ENCODE measurements around the gene LAMA3.

The LAMA3 gene

GRCh38 chr18:23716966-23717365 lies 27.7 kb downstream of the LAMA3 start:
- H3K4me3 ChIP-seq (ENCODE audit: low read depth, low read length), result no peak overlapping the region
- no peak for TF ChIP-seq CTCF (IDR thresholded peaks at IDR 0.05; ENCODE audit: low read depth, low read length, missing control alignments)
- no peak for DNase-seq (ENCODE audit: low read depth)
- in situ Hi-C loops (cut with HindIII; ENCODE audit: low sequenced_read_pairs), result no loop called here

- in situ Hi-C loops (cut with HindIII; ENCODE audit: low sequenced_read_pairs), result no loop called here
- H3K4me3 ChIP-seq (ENCODE audit: low read depth, low read length), result no peak overlapping the region
- peak; percentile 47 for DNase-seq (ENCODE audit: low read depth)
- TF ChIP-seq CTCF (IDR thresholded peaks at IDR 0.05; ENCODE audit: low read depth, low read length, missing control alignments), result no peak
These were observed 29.0 kb downstream of the LAMA3 start for GRCh38 chr18:23718243-23718720.

- in situ Hi-C loops (cut with HindIII; ENCODE audit: low sequenced_read_pairs), result no loop called here
- no peak for DNase-seq (ENCODE audit: low read depth)
- no peak for TF ChIP-seq CTCF (IDR thresholded peaks at IDR 0.05; ENCODE audit: low read depth, low read length, missing control alignments)
- H3K4me3 ChIP-seq (ENCODE audit: low read depth, low read length), result no peak overlapping the region
These were observed 29.5 kb downstream of the LAMA3 start for GRCh38 chr18:23718731-23719130.

- no peak for TF ChIP-seq CTCF (IDR thresholded peaks at IDR 0.05; ENCODE audit: low read depth, low read length, missing control alignments)
- no peak overlapping the region for H3K4me3 ChIP-seq (ENCODE audit: low read depth, low read length)
- peak; percentile 90 for DNase-seq (ENCODE audit: low read depth)
- in situ Hi-C loops (cut with HindIII; ENCODE audit: low sequenced_read_pairs), result no loop called here
These were observed 30.5 kb downstream of the LAMA3 start for GRCh38 chr18:23719634-23720201.

GRCh38 chr18:23721696-23722480 lies 32.6 kb downstream of the LAMA3 start:
- TF ChIP-seq CTCF (IDR thresholded peaks at IDR 0.05; ENCODE audit: low read depth, low read length, missing control alignments), result no peak
- DNase-seq (ENCODE audit: low read depth), result no peak
- no peak overlapping the region for H3K4me3 ChIP-seq (ENCODE audit: low read depth, low read length)
- in situ Hi-C loops (cut with HindIII; ENCODE audit: low sequenced_read_pairs), result no loop called here

- no peak for TF ChIP-seq CTCF (IDR thresholded peaks at IDR 0.05; ENCODE audit: low read depth, low read length, missing control alignments)
- H3K4me3 ChIP-seq (ENCODE audit: low read depth, low read length), result no peak overlapping the region
- DNase-seq (ENCODE audit: low read depth), result no peak
- in situ Hi-C loops (cut with HindIII; ENCODE audit: low sequenced_read_pairs), result no loop called here
These were observed 33.4 kb downstream of the LAMA3 start for GRCh38 chr18:23722646-23723045.
